ENCODE results near the gene CRYBA4. TPM values are rescaled to one million over a fixed set of nuclear protein-coding genes. Genes with fewer than 3 reads are reported as not detected.
A peak's percentile ranks its signal among the peaks of the same experiment; 100 is the strongest.

CRYBA4 gene
- total RNA-seq, 3 donors from 2014 or later = not detected

GRCh38 chr22:26579331-26579886, 42.4 kb upstream of the CRYBA4 start:
- H3K9me3 ChIP-seq = no peaks in the 10 kb centered on the region
- ATAC-seq (peak; percentile 84), DNase-seq (peak; percentile 38 to 75 (median 50))
- H3K4me1 ChIP-seq (ENCODE audit: low read depth) = no peaks in the 10 kb centered on the region
- intact Hi-C loops (cut with DNase I, micrococcal nuclease) = no loop called here
- H3K36me3 ChIP-seq (ENCODE audit: low read depth) = no peaks in the 10 kb centered on the region
- no peak overlapping the region for H3K4me3 ChIP-seq
- no peak for TF ChIP-seq CTCF (IDR thresholded peaks at IDR 0.05)

- peaks cover 3% of the 10 kb centered on the region for H3K4me1 ChIP-seq (ENCODE audit: low read depth)
- H3K4me3 ChIP-seq = no peak overlapping the region
- H3K36me3 ChIP-seq (ENCODE audit: low read depth) = no peaks in the 10 kb centered on the region
- no peaks in the 10 kb centered on the region for H3K9me3 ChIP-seq
- intact Hi-C loops (cut with DNase I, micrococcal nuclease) = no loop called here
- DNase-seq (no peak), ATAC-seq (no peak)
- TF ChIP-seq CTCF (IDR thresholded peaks at IDR 0.05) = no peak
These were observed 41.4 kb upstream of the CRYBA4 start for GRCh38 chr22:26580240-26580962.

- Histone ChIP-seq H3K9me3 (no peaks in the 10 kb centered on the region), H3K36me3 (ENCODE audit: low read depth) (no peaks in the 10 kb centered on the region), H3K4me3 (no peak overlapping the region), H3K4me1 (ENCODE audit: low read depth) (peaks cover 5% of the 10 kb centered on the region)
- ATAC-seq (no peak), DNase-seq (no peak)
- TF ChIP-seq CTCF (IDR thresholded peaks at IDR 0.05) = no peak
- intact Hi-C loops (cut with DNase I, micrococcal nuclease) = no loop called here
These were observed 40.7 kb upstream of the CRYBA4 start for GRCh38 chr22:26581026-26581425.

GRCh38 chr22:26581633-26582168, 40.1 kb upstream of the CRYBA4 start:
- no peak overlapping the region for H3K4me3 ChIP-seq
- no peak for DNase-seq
- H3K36me3 ChIP-seq (ENCODE audit: low read depth) = no peaks in the 10 kb centered on the region
- ATAC-seq = no peak
- no peak for TF ChIP-seq CTCF (IDR thresholded peaks at IDR 0.05)
- peaks cover 5% of the 10 kb centered on the region for H3K4me1 ChIP-seq (ENCODE audit: low read depth)
- H3K9me3 ChIP-seq = no peaks in the 10 kb centered on the region
- intact Hi-C loops (cut with DNase I, micrococcal nuclease) = no loop called here

GRCh38 chr22:26584010-26584409, 37.8 kb upstream of the CRYBA4 start:
- no peak overlapping the region for H3K4me3 ChIP-seq
- H3K36me3 ChIP-seq (ENCODE audit: low read depth) = no peaks in the 10 kb centered on the region
- no peak for DNase-seq
- TF ChIP-seq CTCF (IDR thresholded peaks at IDR 0.05) = no peak
- H3K9me3 ChIP-seq = no peaks in the 10 kb centered on the region
- H3K4me1 ChIP-seq (ENCODE audit: low read depth) = peaks cover 7% of the 10 kb centered on the region
- intact Hi-C loops (cut with DNase I, micrococcal nuclease) = no loop called here
- no peak for ATAC-seq

Data from mucosa of descending colon (tissue), 3 donors.